ENCODE results near the gene KIAA1217. TPM values are rescaled to one million over a fixed set of nuclear protein-coding genes. Genes with fewer than 3 reads are reported as not detected.
A peak's percentile ranks its signal among the peaks of the same experiment; 100 is the strongest.

Gene KIAA1217
- polyA plus RNA-seq, 1 of the 3 experiments (the other 2 are of a cell fraction), result 7.2 TPM

- H2AFZ ChIP-seq (ENCODE audit: low read depth), result no peak overlapping the region
- 90% methylated on average over 1 of the region's 1 CpG for WGBS (ENCODE audit: low lambda C conversion rate)
- no peaks in the 10 kb centered on the region for H3K27me3 ChIP-seq (ENCODE audit: insufficient read depth)
- H3K27ac ChIP-seq (ENCODE audit: low read depth in 2 of 2, low read length in 1 of 2), result no peak overlapping the region
- no peak overlapping the region for H3K4me2 ChIP-seq
- no peak for DNase-seq
- peaks cover 8 to 11% of the 10 kb centered on the region in 2 experiments; a peak in 3 of 4 replicates for H3K4me1 ChIP-seq (ENCODE audit: control insufficient read depth in 1 of 2, insufficient read depth in 2 of 2, low read depth in 1 of 2, low read length in 1 of 2)
- TF ChIP-seq TAF1 (IDR thresholded peaks at IDR 0.05; ENCODE audit: borderline replicate concordance, low read depth, low read length) (no peak), GATA2 (CRISPR knock-in tag; IDR thresholded peaks at IDR 0.05) (no peak), CTCF (IDR thresholded peaks at IDR 0.05) (no peak), POLR2AphosphoS5 (IDR thresholded peaks at IDR 0.05; ENCODE audit: low read depth, low read length) (no peak)
- H3K36me3 ChIP-seq (replicated peaks in 1 of 2; ENCODE audit: control insufficient read depth in 1 of 2, insufficient read depth in 2 of 2, low read length in 1 of 2), result no peaks in the 10 kb centered on the region
- H3K9ac ChIP-seq, result no peak overlapping the region
- ChIA-PET CTCF (interaction anchor here (1.4 kb wide), 1 partner anchor 8 kb away, joined by 5 read pairs; no protein-coding TSS in a partner anchor), POLR2A (no interaction called here)
- H3K9me2 ChIP-seq, result no peaks in the 10 kb centered on the region
- H3K4me3 ChIP-seq (ENCODE audit: low read depth in 2 of 2, low read length in 1 of 2), result no peak overlapping the region
- H3K9me3 ChIP-seq, result no peaks in the 10 kb centered on the region
- H3F3A ChIP-seq (replicated peaks; ENCODE audit: insufficient read depth), result no peaks in the 10 kb centered on the region
- H4K20me1 ChIP-seq (ENCODE audit: insufficient read depth), result no peaks in the 10 kb centered on the region
- no peaks in the 10 kb centered on the region for H3K79me2 ChIP-seq (ENCODE audit: insufficient read depth)
These were observed 181.8 kb downstream of the KIAA1217 start for GRCh38 chr10:24390746-24391145.

GRCh38 chr10:24393201-24393600 is 184.3 kb downstream of the KIAA1217 start:
- peak; percentile 35 for DNase-seq
- Histone ChIP-seq H3K9ac (no peak overlapping the region), H3K9me3 (no peaks in the 10 kb centered on the region), H3K4me2 (no peak overlapping the region), H3K36me3 (replicated peaks in 1 of 2; ENCODE audit: control insufficient read depth in 1 of 2, insufficient read depth in 2 of 2, low read length in 1 of 2) (no peaks in the 10 kb centered on the region), H3K4me1 (ENCODE audit: control insufficient read depth in 1 of 2, insufficient read depth in 2 of 2, low read depth in 1 of 2, low read length in 1 of 2) (peaks cover 8 to 11% of the 10 kb centered on the region in 2 experiments; a peak in 3 of 4 replicates), H3F3A (replicated peaks; ENCODE audit: insufficient read depth) (no peaks in the 10 kb centered on the region), H3K27ac (ENCODE audit: low read depth in 2 of 2, low read length in 1 of 2) (peak overlapping the region in 1 of 2 experiments; percentile 48; a peak in 2 of 4 replicates), H4K20me1 (ENCODE audit: insufficient read depth) (no peaks in the 10 kb centered on the region), H2AFZ (ENCODE audit: low read depth) (no peak overlapping the region), H3K4me3 (ENCODE audit: low read depth in 2 of 2, low read length in 1 of 2) (no peak overlapping the region), H3K9me2 (no peaks in the 10 kb centered on the region), H3K27me3 (ENCODE audit: insufficient read depth) (no peaks in the 10 kb centered on the region), H3K79me2 (ENCODE audit: insufficient read depth) (no peaks in the 10 kb centered on the region)
- TF ChIP-seq NFIC (IDR thresholded peaks at IDR 0.05; ENCODE audit: borderline replicate concordance) (no peak), IRF3 (IDR thresholded peaks at IDR 0.05; ENCODE audit: low read depth, low read length) (no peak), ELF1 (IDR thresholded peaks at IDR 0.05) (no peak), JUND (IDR thresholded peaks at IDR 0.05) (no peak), GABPA (IDR thresholded peaks at IDR 0.05; ENCODE audit: low read depth) (no peak), RFX5 (IDR thresholded peaks at IDR 0.05; ENCODE audit: low read length) (no peak), MEF2A (IDR thresholded peaks at IDR 0.05; ENCODE audit: borderline replicate concordance, low read depth) (no peak), RXRA (IDR thresholded peaks at IDR 0.05; ENCODE audit: borderline replicate concordance, low read depth) (no peak), RAD21 (IDR thresholded peaks at IDR 0.05; ENCODE audit: low read length) (no peak), USF2 (IDR thresholded peaks at IDR 0.05; ENCODE audit: borderline replicate concordance, low read depth, low read length) (no peak), EZH2phosphoT487 (IDR thresholded peaks at IDR 0.05; ENCODE audit: borderline replicate concordance, low read depth) (no peak), MXI1 (IDR thresholded peaks at IDR 0.05; ENCODE audit: low read depth, low read length) (no peak), SMC3 (IDR thresholded peaks at IDR 0.05; ENCODE audit: low read depth, low read length) (no peak), PBX3 (IDR thresholded peaks at IDR 0.05) (no peak), MAX (IDR thresholded peaks at IDR 0.05; ENCODE audit: low read depth) (no peak)
- ChIA-PET POLR2A (no interaction called here), CTCF (interaction anchor here (2.6 kb wide), 1 partner anchor 19 kb away, joined by 7 read pairs; no protein-coding TSS in a partner anchor)
- 67% methylated on average over 5 of the region's 5 CpGs for WGBS (ENCODE audit: low lambda C conversion rate)
